ENCODE data around the gene DOCK2. TPM values are rescaled to one million over a fixed set of nuclear protein-coding genes. Genes with fewer than 3 reads are reported as not detected.

DOCK2 gene
- polyA plus RNA-seq, 2 of the 4 experiments (the other 2 are of a cell fraction), result 2.1 to 4.6 TPM

DNA sequence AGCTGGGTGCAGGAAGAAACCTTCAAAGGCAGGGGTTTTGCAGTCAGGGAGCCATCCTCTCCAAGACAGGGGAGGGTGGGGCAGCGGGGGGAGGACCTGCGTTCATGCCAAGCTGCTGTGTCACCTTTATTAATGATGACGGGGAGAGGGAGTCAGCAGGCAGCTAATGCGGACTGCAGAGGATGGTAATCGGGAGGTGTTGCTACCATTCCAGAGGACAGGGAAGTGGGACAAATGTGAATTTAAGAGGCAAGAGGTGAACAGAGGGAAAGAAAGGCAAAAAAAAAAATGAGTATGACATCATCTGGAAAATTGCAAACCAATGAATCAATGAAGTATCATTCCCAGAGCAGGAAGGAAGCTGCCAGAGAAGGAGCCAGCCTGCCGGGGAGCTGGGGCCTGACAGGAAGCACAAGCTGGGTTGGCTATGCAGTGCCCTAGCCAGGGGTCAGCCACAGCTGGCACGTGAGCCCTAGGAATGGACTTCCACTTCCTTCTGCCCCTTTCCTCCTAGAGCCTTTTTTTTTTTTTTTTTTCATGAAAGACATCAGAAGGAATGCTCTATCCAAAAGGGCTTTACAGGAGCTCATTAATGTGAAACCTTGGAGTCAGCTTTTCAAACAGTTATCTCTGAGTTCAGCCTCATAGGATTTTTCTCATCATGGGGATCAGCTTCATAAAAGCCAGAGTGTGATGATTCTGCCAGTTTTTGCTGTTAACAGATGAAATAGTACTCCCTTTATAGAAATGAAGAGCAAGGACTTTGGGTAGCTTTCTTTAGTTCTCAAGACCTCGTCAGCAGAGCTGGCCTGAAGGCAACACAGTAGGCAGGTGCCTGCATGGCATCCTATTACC is 334.1 kb downstream of the DOCK2 start:
- Histone ChIP-seq H3K4me3 (no peak overlapping the region), H3K9me3 (no peaks in the 10 kb centered on the region), H3K4me1 (peaks cover 21% of the 10 kb centered on the region), H3K27ac (peak overlapping the region; percentile 56 to 84), H3K4me2 (peak overlapping the region; percentile 69)
- ATAC-seq, result peak; percentile 86 to 93
- no peak for TF ChIP-seq HEYL (CRISPR knock-in tag; IDR thresholded peaks at IDR 0.05)
- peak; percentile 20; the same call in 1 of the 2 replicates for TF ChIP-seq FOSL2 (IDR thresholded peaks at IDR 0.05)
- TF ChIP-seq FOSL2 (CRISPR knock-in tag; IDR thresholded peaks at IDR 0.05), result peak; percentile 69
- TF ChIP-seq, protein P1, sequence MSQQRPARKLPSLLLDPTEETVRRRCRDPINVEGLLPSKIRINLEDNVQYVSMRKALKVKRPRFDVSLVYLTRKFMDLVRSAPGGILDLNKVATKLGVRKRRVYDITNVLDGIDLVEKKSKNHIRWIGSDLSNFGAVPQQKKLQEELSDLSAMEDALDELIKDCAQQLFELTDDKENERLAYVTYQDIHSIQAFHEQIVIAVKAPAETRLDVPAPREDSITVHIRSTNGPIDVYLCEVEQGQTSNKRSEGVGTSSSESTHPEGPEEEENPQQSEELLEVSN (IDR thresholded peaks at IDR 0.05; ENCODE audit: borderline replicate concordance, low read depth), result no peak
- TF ChIP-seq, protein P2, sequence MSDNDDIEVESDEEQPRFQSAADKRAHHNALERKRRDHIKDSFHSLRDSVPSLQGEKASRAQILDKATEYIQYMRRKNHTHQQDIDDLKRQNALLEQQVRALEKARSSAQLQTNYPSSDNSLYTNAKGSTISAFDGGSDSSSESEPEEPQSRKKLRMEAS (IDR thresholded peaks at IDR 0.05), result peak; percentile 56; the same call in 1 of the 2 replicates
- TF ChIP-seq BHLHE40 (IDR thresholded peaks at IDR 0.05; ENCODE audit: low read depth, low read length), result peak; percentile 80
- TF ChIP-seq ZNF302 (CRISPR knock-in tag; IDR thresholded peaks at IDR 0.05), result no peak
- TF ChIP-seq MAFK (IDR thresholded peaks at IDR 0.05; ENCODE audit: partially characterized antibody), result peak; percentile 5
- no peak for TF ChIP-seq ELK1 (IDR thresholded peaks at IDR 0.05; ENCODE audit: low read depth, low read length)
- peak; percentile 40; the same call in 1 of the 2 replicates for TF ChIP-seq JUNB (IDR thresholded peaks at IDR 0.05)
- TF ChIP-seq HMGXB4 (CRISPR knock-in tag; IDR thresholded peaks at IDR 0.05; ENCODE audit: borderline replicate concordance), result no peak
- TF ChIP-seq, protein P3, sequence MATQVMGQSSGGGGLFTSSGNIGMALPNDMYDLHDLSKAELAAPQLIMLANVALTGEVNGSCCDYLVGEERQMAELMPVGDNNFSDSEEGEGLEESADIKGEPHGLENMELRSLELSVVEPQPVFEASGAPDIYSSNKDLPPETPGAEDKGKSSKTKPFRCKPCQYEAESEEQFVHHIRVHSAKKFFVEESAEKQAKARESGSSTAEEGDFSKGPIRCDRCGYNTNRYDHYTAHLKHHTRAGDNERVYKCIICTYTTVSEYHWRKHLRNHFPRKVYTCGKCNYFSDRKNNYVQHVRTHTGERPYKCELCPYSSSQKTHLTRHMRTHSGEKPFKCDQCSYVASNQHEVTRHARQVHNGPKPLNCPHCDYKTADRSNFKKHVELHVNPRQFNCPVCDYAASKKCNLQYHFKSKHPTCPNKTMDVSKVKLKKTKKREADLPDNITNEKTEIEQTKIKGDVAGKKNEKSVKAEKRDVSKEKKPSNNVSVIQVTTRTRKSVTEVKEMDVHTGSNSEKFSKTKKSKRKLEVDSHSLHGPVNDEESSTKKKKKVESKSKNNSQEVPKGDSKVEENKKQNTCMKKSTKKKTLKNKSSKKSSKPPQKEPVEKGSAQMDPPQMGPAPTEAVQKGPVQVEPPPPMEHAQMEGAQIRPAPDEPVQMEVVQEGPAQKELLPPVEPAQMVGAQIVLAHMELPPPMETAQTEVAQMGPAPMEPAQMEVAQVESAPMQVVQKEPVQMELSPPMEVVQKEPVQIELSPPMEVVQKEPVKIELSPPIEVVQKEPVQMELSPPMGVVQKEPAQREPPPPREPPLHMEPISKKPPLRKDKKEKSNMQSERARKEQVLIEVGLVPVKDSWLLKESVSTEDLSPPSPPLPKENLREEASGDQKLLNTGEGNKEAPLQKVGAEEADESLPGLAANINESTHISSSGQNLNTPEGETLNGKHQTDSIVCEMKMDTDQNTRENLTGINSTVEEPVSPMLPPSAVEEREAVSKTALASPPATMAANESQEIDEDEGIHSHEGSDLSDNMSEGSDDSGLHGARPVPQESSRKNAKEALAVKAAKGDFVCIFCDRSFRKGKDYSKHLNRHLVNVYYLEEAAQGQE (IDR thresholded peaks at IDR 0.05), result no peak
- no peak for TF ChIP-seq KDM5A (IDR thresholded peaks at IDR 0.05)
- peak in 1 of 2 experiments; percentile 8; a peak in 1 of 4 replicates for TF ChIP-seq CEBPB (IDR thresholded peaks at IDR 0.05)
- TF ChIP-seq TFCP2L1 (CRISPR knock-in tag; IDR thresholded peaks at IDR 0.05), result no peak
- TF ChIP-seq JUN (IDR thresholded peaks at IDR 0.05), result peak in 1 of 2 experiments; percentile 39; a peak in 1 of 5 replicates
- no peak for TF ChIP-seq KDM1A (IDR thresholded peaks at IDR 0.05; ENCODE audit: low read depth)
- TF ChIP-seq ATOH8 (CRISPR knock-in tag; IDR thresholded peaks at IDR 0.05; ENCODE audit: low read depth), result no peak
- no peak for TF ChIP-seq EHF (CRISPR knock-in tag; IDR thresholded peaks at IDR 0.05)
- 0 out of 5 replicates have a peak, but pooled peaks of 1 of the 2 experiments have one; percentile 4 for TF ChIP-seq RAD21 (conservative IDR thresholded peaks at IDR 0.05 in 1 of 2, IDR thresholded peaks at IDR 0.05 in 1 of 2)
- no peak for TF ChIP-seq ZSCAN20 (CRISPR knock-in tag; IDR thresholded peaks at IDR 0.05)
- TF ChIP-seq GATA3 (IDR thresholded peaks at IDR 0.05; ENCODE audit: borderline replicate concordance), result peak; percentile 17; the same call in 1 of the 2 replicates
- TF ChIP-seq ESRRA (IDR thresholded peaks at IDR 0.05; ENCODE audit: borderline replicate concordance, low read length), result no peak
- CTCF ChIA-PET, result interaction anchor here (1.0 to 5.1 kb wide), 6 partner anchors 9 to 1292 kb away, joined by 3 to 59 read pairs (median 6); partner anchors contain the start of gene INSYN2B
- DNase-seq (ENCODE audit: low read depth in 1 of 2, low spot score in 1 of 2), result peak; percentile 78 to 79
- POLR2A ChIA-PET, result interaction anchor here (0.6 to 1.3 kb wide), 5 partner anchors 22 to 275 kb away, joined by 3 to 6 read pairs (median 6); no protein-coding TSS in a partner anchor
- no peak for FAIRE-seq
- WGBS (ENCODE audit: missing lambda C conversion rate), result 15% methylated on average over 7 of the region's 8 CpGs

Data from A549 (cell line).